ENCODE data around the gene TECR. TPM values are rescaled to one million over a fixed set of nuclear protein-coding genes. Genes with fewer than 3 reads are reported as not detected.
"Not testable (repeated sequence)": the region's sequence is repeated elsewhere in the genome, so short reads cannot be mapped to it uniquely, and the experiment has no call there.

The TECR gene
- total RNA-seq, 1 experiment from 2014 or later: 165 TPM

DNA sequence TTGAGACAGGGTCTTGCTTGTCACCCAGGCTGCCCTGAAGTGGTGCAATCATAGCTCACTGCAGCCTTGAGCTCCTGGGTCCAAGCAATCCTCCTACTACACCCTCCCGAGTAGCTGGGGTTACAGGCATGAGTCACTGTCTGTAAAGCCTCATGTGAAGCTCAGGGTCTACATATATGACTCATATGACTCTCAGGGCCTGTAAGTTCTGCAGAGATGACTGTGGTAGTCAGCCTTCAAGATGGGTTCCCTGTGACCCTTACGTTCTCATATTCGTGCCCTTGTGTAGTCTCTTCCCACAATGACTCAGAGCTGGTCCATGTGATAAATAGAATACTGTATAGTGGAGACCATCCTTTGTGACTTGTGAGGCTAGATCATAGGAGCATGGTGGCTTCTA is 55.8 kb downstream of the TECR start:
- not testable (repeated sequence) for H3K27me3 ChIP-seq, H3K4me3 ChIP-seq, H3K36me3 ChIP-seq, H3K9me3 ChIP-seq
- peak; percentile 35 for DNase-seq

DNA sequence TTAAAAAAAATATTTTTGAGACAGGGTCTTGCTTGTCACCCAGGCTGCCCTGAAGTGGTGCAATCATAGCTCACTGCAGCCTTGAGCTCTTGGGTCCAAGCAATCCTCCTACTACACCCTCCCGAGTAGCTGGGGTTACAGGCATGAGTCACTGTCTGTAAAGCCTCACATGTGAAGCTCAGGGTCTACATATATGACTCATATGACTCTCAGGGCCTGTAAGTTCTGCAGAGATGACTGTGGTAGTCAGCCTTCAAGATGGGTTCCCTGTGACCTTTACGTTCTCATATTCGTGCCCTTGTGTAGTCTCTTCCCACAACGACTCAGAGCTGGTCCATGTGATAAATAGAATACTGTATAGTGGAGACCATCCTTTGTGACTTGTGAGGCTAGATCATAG is 60.0 kb downstream of the TECR start:
- not testable (repeated sequence) for H3K27me3 ChIP-seq, H3K9me3 ChIP-seq, H3K36me3 ChIP-seq, H3K4me3 ChIP-seq, DNase-seq

DNA sequence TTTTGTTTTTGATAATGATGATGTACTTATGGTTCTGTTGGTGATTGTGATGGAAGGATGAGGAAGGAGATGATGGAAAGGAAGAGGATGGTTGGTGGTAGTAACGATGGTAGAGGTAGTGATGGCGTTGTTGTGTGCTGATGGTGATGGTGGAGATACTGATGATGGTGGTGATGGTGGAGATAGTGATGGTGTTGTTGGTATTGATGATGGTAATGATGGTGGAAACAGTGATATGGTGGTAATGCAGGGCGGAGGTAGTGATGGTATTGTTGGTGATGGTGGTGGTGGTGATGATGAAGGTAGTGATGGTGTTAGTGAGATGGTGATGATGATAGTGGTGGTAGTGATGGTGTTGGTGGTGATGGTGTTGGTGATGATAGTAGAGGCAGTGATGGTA is 66.2 kb downstream of the TECR start:
- Histone ChIP-seq H3K4me3 (no peak overlapping the region), H3K27me3 (no peaks in the 10 kb centered on the region), H3K36me3 (no peaks in the 10 kb centered on the region), H3K9me3 (no peaks in the 10 kb centered on the region)
- no peak for DNase-seq

DNA sequence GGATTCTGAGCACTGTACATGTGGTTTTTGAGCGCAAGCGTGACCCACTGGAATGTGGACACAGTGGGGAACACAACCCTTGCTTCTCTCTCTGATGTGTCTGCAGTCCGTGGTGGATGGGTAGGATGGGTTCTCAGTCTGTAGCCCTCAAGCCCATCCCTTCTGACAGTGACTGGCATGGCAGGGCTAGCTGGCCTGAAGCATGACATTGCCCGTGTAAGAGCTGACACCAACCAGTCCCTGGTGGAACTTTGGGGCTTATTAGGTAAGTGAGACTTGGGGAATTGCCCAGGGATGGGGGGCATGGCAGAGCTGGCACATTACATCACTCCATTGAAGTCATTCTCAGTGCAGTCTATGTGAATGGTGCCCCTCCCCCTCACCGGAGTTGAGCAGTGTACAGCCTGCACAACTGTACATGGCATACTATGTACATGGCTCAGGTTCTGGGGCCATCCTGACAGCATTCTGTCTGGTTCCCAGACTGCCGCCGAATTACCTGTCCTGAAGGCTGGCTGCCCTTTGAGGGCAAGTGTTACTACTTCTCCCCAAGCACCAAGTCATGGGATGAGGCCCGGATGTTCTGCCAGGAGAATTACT is 70.3 kb downstream of the TECR start:
- Histone ChIP-seq H3K27me3 (no peaks in the 10 kb centered on the region), H3K9me3 (no peaks in the 10 kb centered on the region), H3K36me3 (no peaks in the 10 kb centered on the region), H3K4me3 (no peak overlapping the region)
- DNase-seq: no peak

DNA sequence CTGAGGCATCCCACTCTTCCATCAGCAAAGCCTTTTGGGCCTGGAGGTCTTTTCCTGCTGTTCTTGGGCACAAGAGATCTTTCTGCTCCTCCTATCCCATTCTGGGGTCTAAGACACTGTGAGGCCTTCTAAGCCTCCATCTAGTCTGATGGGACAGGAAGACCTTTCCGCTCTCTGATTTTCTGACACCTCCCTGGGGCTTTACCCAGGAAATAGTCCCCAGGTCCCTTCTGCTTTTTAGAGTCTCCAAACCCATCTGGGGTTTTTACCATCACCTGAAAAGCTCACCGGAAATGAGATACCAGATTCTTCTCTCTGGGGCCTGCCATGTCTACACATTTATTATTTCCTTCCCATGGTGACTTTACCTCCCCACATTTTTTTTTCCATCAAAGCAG is 74.6 kb downstream of the TECR start:
- no peaks in the 10 kb centered on the region for H3K36me3 ChIP-seq
- no peak for DNase-seq

DNA sequence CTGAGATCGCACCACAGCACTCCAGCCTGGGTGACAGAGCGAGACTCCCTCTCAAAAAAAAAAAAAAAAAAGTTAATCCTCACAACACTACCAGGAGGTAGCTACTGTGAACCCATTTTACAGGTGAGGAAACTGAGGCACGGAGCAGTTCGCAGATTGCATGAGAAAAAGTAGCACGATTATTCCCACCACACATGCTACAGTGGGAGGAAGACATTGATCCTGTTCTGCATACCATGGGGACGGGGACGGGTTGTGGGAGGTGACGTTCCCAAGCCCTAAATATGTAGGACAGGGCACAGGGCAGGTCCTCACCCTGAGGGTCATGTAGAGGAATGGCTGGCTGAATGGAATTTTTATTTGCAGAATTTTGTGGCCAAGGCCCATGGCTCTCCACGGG is 77.2 kb downstream of the TECR start:
- Histone ChIP-seq H3K36me3 (no peaks in the 10 kb centered on the region), H3K9me3 (no peaks in the 10 kb centered on the region), H3K27me3 (no peaks in the 10 kb centered on the region), H3K4me3 (no peak overlapping the region)
- DNase-seq: no peak

More for the DNA sequence above, 74.6 kb downstream of the TECR start:
- Histone ChIP-seq H3K27me3 (no peaks in the 10 kb centered on the region), H3K4me3 (no peak overlapping the region), H3K9me3 (no peaks in the 10 kb centered on the region)

DNA sequence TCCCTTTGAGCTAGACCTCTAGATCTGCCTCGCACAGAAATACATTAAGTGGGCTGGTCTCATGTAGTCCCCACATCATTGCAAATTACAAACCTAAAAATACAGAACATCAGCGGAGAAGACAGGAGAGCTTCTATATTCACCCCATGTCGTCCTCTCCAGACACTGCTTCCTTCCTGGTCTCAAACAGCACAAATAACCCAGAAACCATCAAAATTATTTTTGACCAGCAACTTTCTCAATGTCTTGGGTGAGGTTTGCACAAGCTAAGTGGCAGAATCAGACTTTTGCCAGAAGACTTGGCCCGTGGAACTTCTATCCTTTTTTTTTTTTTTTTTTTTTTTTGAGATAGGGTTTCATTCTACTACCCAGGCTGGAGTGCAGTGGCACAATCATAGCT is 81.7 kb downstream of the TECR start:
- H3K4me3 ChIP-seq: no peak overlapping the region
- H3K9me3 ChIP-seq: no peaks in the 10 kb centered on the region
- no peaks in the 10 kb centered on the region for H3K36me3 ChIP-seq
- DNase-seq: no peak
- no peaks in the 10 kb centered on the region for H3K27me3 ChIP-seq

DNA sequence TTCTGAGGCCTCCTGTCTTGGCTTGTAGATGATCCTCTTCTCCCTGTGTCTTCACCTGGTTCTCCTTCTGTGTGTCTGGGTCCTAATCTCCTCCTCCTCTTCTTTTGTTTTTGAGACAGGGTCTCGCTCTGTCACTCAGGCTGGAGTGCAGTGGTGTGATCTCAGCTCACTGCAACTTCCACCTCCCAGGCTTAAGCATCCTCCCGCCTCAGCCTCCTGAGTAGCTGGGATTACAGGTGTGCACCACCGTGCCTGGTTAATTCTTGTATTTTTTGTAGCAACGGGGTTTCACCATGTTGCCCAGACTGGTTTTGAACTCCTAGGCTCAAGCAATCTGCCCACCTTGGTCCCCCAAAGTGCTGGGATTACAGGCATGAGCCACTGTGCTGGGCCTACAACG is 82.8 kb downstream of the TECR start:
- not testable (repeated sequence) for DNase-seq, H3K27me3 ChIP-seq, H3K4me3 ChIP-seq, H3K9me3 ChIP-seq, H3K36me3 ChIP-seq

DNA sequence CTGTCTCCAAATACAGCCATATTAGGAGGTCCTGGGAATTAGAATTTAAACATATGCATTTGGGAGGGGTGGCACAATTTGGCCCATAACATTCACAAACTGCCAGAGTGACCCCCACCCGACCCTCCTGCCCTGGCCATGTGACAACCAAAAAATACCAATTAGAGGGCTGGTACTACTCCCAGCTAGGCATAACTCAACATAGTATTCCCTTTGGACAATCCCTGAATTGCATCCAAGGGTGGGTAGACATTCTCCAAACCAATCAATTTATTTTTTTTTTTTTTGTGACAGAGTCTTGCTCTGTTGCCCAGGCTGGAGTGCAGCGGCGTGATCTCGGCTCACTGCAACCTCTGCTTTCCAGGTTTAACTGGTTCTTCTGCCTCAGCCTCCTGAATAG is 83.3 kb downstream of the TECR start:
- Histone ChIP-seq H3K9me3 (no peaks in the 10 kb centered on the region), H3K27me3 (no peaks in the 10 kb centered on the region), H3K4me3 (no peak overlapping the region), H3K36me3 (no peaks in the 10 kb centered on the region)
- DNase-seq: no peak

DNA sequence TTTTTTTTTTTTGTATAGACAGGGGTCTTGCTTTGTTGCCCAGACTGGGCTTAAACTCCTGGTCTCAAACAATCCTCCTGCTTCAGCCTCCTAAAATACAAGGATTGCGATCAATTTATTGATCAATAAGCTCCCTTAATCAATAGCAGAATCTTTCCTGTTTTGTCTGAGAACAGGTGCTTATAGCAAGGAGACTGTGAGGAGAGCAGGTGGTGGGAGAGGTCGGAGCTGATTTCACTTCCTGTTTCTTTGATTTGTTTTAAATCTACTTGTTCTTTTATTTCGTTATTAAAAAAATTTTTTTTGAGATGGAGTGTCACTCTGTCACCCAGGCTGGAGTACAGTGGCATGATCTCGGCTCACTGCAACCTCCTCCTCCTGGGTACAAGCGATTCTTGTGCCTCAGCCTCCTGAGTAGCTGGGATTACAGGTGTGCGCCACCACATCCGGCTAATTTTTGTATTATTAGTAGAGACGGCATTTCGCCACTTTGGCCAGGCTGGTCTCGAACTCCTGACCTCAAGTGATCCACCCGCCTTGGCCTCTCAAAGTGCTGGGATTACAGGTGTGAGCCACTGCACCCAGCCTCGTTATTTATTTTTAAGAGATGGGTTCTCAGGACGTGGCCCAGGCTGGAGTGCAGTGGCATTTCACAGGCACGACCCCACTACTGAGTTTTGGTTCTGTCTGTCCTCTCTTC is 84.2 kb downstream of the TECR start:
- H3K4me3 ChIP-seq, H3K9me3 ChIP-seq, DNase-seq, H3K27me3 ChIP-seq, H3K36me3 ChIP-seq: not testable (repeated sequence)

DNA sequence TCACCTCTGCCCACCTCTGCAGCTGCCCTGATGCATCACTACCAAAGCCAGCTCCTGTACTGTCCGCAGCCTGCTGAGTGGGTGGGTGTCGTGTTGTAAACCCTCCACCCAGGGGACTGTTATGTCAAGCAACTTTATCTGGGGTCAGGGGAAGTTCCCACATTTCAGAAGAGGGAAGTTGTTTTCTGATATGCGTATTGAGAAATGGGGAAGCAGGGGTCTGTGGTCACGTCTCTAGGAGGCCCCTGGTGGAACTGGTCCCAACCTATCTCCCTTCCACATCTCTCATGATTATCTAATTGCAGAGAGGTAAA is 84.7 kb downstream of the TECR start:
- H3K27me3 ChIP-seq: no peaks in the 10 kb centered on the region
- H3K4me3 ChIP-seq: no peak overlapping the region
- H3K36me3 ChIP-seq: no peaks in the 10 kb centered on the region
- H3K9me3 ChIP-seq: no peaks in the 10 kb centered on the region; the same call in 1 of the 2 replicates
- no peak for DNase-seq

Other genes starting within 250 kb of the TECR start
- gene ADGRE5, start 148.2 kb upstream of the TECR start, total RNA-seq (2014; rRNA removed; shearing (Covaris generic); ENCODE audit: low replicate concordance): 37.5 and 56.7 TPM in 2 replicates
- 227 and 342 TPM in 2 replicates for gene DDX39A, start 110.3 kb upstream of the TECR start, total RNA-seq (2014; rRNA removed; shearing (Covaris generic); ENCODE audit: low replicate concordance)
- gene PKN1, start 96.3 kb upstream of the TECR start, total RNA-seq (2014; rRNA removed; shearing (Covaris generic); ENCODE audit: low replicate concordance): 105 and 128 TPM in 2 replicates
- gene PTGER1, start 54.2 kb upstream of the TECR start, total RNA-seq (2014; rRNA removed; shearing (Covaris generic); ENCODE audit: low replicate concordance): not detected in 2 replicates
- 111 and 196 TPM in 2 replicates for gene GIPC1, start 33.5 kb upstream of the TECR start, total RNA-seq (2014; rRNA removed; shearing (Covaris generic); ENCODE audit: low replicate concordance)
- 133 and 164 TPM in 2 replicates for gene DNAJB1, start 11.2 kb upstream of the TECR start, total RNA-seq (2014; rRNA removed; shearing (Covaris generic); ENCODE audit: low replicate concordance)
- 487 and 678 TPM in 2 replicates for gene NDUFB7, start 42.5 kb downstream of the TECR start, total RNA-seq (2014; rRNA removed; shearing (Covaris generic); ENCODE audit: low replicate concordance)
- gene CLEC17A, start 53.5 kb downstream of the TECR start, total RNA-seq (2014; rRNA removed; shearing (Covaris generic); ENCODE audit: low replicate concordance): not detected in 2 replicates
- not detected in 2 replicates for gene ADGRE3, start 145.2 kb downstream of the TECR start, total RNA-seq (2014; rRNA removed; shearing (Covaris generic); ENCODE audit: low replicate concordance)
- 8.1 and 10.2 TPM in 2 replicates for gene ZNF333, start 160.5 kb downstream of the TECR start, total RNA-seq (2014; rRNA removed; shearing (Covaris generic); ENCODE audit: low replicate concordance)
- not detected in 2 replicates for gene ADGRE2, start 249.0 kb downstream of the TECR start, total RNA-seq (2014; rRNA removed; shearing (Covaris generic); ENCODE audit: low replicate concordance)

Measured in MG63 (cell line).